Stimulated activated CD8-positive, alpha-beta memory T cell treated with anti-CD3 and anti-CD28 coated beads, Interleukin-4, amount 100 ng/mL, for 1 hour (primary cell): ENCODE data around the gene CAMTA1.

Source experiments
- DNase-seq, 2 donors: peaks; one replicate each; pipeline ENCODE4 v3.0.0-alpha.2; 2020; ENCODE audit warnings: low read depth in 2 of 2, low spot score in 1 of 2

Gene CAMTA1

DNA sequence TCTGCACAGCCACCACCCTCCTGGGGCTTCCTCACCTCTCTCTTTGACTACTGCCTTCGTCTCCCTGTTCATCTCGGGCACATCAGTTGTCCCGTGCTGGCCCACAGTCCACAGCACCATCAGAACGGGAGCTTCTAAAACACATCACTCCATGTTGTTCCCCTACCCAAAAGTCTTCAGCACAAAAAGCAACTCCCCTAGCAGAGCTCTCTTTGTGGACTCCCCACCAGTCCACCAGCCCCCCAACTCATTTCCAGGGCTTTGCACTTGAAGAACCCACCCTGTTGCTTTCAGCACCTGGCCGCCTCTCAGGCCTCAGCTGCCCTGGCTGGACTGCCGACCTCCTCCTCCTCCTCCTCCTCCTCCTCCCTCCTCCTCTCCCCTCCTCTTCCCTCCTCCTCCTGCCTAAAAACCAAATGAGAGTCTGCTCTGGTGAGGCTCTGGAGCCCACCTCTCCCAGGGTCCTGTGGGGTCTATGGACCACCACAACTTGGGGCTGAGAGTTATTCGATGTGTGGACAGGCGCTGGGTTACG lies 734.7 kb downstream of the CAMTA1 start:
- no peak for DNase-seq

DNA sequence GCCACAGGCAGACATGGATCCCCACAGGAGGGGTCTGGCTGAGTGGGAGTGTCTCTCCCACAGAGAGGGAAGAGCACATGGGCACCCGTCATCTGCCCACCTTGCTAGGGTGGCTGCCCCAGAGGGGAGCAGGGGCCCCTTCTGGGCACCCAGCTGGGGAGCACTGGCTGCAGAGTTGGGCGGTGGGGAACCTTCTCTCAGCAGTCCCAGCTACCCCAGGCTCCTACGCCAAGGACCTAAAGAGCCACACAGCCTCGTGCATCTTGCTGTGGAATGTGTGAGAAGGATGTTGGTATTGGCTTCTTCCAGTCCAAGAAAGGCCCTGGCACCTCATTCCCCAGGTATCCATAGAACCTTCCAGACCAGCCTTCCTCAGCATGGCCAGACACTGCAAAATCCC lies 735.2 kb downstream of the CAMTA1 start:
- no peak for DNase-seq

DNA sequence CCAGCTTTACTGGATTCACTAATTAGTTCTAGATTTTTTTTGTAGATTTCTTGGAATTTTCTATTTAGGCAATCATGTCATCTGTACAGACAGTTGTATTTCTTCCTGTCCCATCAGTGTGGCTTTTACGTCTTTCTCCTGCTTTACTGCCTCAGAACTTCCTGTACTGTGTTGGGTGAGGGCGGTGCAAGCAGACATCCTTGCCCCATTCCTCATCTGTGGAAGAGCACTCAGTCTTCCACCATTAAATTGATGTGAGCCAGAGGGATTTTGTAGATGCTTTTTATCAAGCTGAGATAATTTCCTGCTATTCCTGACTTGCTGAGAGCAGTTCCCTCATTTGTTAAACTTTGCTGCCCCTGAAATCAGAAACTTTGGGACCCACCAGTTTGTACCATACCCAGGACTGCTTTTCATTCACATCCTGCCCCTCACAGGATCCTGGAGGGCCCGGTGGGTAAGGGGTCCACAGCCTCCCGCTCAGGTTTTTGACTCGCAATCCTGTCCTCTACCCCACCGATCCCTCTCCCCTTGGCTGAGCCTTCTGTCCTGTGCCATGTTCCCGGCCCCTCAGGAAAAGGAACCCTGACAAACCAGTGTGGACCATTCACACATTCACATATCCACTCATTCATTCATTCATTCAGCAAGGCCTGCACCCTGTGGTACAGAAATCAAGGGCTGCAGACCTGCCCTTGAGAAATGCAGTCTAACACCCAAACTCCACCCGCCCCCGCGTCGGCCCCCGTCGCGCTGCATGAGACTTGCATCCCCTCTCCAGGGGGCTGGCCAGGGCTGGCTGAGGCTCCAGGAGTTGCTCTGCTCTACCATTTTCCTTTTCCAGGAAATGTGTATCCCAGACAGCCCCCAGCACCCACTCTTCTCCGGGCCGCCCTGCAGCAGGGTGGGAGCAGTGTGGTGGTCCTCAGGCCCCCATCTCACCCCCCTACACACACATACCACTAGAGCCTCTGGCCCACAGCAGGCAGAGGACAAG lies 739.4 kb downstream of the CAMTA1 start:
- DNase-seq = no peak

DNA sequence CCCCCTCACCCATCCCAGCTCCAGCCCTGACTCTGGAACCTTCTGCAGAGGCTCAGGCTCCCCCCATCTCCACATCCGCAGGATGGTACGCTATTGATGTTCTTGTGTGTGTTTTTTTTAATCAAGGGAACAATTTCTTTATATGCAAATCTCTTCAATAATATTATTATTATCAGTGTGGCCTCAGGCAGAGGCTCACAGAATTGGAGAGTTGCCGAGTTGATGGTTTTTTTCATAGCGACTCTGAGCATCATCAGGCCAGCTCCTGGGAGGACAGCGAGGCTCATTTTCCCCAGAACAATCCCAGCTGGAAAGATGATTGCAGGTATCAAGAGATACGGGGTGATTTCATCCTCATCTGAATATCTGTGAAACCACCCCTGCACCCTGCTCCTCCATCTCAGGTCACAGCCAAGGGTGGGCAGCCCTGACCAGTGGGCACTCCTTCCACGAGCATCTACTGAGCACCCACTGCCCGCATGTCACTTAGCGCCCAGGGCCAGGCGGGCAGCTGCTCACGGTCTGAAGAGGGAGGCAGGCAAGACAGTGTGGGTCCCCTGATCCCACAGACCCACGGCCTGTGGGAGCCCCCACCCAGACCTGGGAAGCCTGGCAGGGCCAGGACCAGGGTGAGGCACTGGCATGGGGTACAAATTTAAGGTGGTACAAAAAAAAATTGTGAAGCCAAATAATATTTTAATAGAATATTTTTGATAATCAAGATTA lies 740.2 kb downstream of the CAMTA1 start:
- DNase-seq = no peak

DNA sequence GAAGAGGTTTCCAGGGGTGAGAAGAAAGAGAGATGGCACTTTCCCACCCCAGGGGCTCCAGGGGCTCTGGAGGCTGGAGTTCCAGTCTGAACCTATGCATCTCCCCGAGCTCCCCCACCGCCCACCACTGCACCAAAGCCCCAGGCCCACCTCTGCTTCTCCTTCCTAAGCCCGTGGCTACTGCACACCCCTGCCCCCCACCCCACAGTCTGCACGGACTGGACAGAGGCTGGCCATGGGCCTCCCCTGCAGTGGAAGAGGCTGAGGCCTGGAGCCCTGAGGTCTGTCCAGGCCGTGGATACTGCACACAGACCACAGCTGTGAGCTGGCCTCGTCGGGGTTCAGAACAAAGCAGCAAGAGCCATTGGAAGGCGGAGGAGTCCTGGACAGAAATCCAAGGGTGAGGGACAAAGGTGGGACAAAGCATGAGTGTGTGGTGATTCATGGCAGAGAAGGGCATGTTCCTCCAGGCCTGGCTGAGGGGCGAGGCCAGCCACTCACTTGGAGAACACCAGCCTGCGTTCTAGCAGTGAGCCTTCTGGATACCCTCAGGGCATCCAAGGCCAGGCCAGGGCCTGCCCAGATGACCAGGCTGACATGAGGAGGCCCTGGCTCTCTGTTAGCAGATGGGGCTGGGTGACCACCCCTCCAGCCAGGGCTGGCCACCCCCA lies 741.1 kb downstream of the CAMTA1 start:
- DNase-seq = no peak

DNA sequence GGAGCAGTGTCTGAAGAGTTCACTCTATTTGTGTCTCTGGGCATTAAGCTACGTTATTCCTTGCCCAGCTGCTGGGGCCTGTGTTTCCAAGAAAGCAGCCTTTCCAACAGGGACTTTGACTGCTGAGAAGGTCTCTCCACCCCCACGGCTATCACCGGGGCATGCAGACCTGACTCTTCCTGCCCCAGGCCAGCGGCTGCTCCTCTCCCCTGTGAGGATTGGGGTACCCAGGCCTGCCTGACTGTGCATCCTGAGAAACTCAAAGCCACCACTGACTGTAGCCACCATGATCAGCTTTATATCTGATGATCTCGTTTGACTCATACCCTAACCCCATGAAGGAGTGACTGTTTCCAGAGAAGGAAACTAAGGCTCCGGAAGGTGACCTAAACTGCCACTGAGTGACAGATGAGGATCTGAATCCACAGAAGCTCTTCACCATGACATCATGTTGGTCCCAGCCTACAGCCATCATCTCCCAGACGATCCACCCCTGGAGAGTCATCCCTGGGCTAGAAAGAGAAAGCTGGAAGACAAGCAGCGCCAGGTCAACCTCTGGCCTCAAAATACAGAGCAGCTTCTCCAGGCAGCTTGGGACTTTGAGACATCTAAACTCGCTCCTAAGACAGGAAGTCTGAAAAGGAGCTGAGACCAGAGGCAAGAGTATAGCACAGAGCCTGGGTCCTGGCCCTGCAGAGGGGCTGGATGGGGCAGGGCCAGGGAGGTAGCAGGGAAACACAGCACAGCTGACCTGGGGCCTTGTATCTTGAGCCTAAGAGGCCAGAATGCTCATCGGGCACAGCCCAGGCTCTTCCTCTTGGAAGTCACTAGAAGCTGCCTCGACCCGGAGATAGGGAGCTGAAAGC lies 741.8 kb downstream of the CAMTA1 start:
- DNase-seq = no peak

DNA sequence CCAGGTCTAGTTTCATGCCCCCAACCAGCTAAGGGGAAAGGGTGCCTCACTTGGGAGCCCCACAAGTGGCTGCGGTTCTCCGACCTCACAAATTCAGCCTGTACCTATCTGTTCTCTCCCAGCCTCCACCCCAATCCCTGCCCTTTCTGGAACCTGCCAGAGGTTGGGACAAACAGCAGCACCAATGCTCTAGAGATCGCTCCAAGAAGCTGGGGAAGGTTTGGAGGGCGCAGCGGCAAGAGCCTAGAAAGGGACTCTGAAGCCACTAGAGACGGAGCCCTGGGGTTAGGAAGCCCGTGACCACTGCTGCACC lies 742.4 kb downstream of the CAMTA1 start:
- no peak for DNase-seq

DNA sequence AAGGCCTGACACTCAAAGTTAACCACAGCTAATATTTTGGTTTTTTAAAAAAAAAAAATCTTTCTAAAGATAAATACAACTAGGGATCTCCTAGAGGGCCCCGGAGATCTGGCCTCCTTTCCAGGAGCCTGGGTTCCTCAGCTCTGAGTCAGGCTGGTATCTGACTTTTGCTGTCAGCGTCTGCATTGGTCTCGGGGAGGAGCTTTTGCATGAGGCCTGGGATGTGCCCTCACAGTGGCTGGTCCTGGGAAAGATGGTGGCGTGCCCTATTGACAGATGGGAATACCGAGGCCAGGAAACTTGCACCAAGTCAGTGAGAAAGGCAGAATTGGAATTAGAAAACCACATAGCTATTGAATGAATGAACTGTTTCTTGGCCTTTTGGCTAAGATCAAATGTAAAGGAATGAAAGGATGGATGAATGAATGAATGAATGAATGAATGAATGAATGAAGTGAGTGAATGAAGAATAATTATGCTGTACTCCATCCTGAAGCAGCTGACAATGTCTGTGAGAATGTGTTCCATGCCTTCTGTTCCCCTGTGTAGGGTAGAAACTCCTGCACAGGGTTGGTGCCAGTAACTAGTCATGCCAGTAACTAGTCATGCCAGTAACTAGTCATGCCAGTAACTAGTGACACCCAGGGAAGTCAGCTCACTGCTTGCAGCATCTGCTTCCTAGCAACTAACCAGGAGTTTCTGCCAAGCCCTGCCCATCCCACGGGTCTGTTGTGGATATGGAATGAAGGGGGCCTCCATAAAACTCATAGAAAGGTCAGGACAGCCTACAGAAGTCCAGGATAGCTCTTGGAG lies 743.3 kb downstream of the CAMTA1 start:
- no peak for DNase-seq

DNA sequence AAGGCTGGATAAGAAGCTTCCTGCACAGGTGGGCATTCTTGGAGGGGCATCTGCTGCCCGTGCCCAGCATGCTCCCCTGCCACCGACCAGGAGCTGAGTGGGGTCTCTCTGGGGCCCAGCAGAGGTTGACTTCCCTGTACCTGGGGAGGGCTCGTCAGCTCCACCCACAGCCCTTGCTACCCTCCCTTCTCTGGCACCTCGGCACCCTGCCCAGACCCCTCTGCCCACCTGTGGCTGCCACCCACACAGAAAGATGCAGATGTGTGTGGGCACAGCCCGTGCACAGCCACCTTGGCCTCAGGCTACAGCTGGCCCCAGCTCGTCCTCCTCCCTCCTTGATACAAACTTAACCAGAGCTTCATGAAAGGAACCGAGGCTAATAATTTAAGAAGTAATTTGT lies 744.7 kb downstream of the CAMTA1 start:
- DNase-seq = no peak

DNA sequence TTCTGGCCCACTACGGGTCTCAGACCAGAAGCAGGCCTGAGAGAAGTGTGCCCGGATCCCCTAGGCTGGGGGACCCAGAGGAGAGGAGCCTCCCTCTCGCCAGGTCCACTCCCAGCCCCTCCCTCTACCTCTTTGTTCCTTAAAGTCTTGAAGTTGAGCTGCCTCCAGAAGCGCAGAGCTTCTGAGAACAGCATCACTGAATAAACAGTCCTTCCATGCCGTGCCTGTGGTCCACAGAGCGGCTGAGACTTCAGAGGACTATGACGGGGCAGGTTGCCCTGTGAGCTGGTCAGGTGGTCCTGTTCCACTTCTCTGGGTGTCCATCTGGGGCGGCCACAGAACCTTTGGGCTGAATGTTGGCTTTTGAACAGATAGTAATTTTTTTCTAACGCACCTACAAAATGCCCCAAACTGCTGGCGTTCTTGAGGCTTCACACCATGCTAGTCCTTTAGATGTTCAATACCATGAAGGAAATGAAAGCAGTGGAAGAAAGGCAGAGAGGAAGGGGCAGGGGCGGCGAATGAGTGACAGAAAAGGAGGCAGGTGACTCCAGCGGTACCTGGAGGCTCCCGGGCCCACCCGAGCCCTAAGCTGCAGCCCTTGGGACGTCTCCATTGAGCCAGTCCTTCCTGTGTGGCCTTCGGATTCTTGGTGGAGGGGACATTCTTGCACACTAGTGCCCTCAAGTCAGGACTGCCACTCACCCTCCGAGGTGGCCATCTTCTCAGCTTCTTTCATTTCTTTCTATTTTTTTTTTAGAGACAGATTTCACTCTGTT lies 746.5 kb downstream of the CAMTA1 start:
- no peak for DNase-seq

DNA sequence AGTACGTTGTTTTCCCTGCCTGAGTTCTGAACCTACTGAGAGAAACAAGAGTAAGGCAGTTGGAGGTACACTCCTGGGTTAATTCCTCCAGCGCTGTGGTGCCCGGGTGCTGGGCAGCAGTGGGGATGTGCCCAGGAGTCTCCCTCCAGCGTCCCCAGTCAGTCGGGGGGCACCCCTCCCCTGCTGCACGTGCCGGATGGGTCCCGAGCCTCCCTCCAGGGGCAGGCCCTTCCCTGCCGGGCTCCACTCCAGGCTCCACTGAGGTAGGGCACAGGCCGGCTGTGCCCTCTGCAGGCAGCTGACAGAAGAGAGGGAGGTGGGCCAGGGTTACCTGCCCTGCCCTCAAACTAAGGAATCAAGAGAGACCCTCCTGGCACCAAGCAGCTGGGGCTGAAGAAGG lies 747.8 kb downstream of the CAMTA1 start:
- no peak for DNase-seq

DNA sequence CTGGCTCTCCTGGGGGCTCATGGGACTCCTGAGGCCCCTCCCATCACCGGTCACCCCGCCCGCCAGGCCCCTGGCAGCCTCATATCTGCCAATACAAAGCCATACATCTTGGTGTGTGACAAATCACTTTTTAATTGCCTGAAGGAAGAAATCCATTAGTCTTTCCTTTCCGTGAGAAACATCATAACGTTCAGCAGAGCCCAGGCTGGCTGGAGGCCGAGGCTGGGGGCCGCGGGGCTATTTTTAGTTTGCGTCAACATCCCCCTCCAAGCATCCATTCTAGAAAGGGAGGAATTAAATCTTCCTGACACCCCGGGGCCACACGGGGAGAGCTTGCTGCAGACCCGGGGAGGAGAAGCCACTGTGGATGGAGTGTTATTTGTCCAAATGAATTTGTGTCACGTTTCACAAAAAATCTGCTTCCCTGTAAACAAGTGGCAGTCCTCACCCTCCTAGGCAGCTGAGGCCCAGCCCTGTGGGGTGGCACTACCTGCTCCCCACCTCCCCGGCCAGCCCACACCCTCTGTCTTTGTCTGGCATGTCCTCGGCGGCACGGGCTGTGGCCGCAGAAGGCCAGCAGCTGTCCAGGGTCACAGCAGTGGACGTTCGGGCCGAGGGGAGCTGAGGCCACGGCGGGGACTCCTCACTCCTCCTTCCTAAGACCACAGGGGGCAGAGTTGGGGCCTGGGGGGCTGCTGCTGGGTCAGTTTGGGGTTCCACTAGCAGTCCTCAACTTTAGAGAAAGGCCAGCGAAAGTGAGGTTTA lies 749.0 kb downstream of the CAMTA1 start:
- DNase-seq = no peak

DNA sequence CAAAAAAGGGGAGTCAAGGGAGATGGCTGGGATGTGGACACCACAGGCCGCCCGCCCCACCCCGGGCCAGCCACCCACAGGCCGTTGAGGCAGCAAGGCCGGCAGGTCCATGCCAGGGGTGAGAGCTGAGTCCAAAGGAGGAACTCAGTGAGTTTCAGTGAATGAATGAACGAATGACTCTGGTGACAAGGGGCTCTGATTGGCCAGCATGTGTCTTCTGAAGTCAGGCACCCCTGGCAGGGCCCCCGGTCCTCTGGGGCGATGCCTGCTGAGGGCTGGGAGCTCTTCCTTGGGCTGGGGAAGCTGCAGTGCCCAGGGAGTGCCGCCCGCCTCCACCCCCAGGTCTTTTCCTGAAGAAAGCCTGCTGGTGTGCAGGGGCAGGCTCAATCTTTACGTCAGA lies 749.8 kb downstream of the CAMTA1 start:
- no peak for DNase-seq

DNA sequence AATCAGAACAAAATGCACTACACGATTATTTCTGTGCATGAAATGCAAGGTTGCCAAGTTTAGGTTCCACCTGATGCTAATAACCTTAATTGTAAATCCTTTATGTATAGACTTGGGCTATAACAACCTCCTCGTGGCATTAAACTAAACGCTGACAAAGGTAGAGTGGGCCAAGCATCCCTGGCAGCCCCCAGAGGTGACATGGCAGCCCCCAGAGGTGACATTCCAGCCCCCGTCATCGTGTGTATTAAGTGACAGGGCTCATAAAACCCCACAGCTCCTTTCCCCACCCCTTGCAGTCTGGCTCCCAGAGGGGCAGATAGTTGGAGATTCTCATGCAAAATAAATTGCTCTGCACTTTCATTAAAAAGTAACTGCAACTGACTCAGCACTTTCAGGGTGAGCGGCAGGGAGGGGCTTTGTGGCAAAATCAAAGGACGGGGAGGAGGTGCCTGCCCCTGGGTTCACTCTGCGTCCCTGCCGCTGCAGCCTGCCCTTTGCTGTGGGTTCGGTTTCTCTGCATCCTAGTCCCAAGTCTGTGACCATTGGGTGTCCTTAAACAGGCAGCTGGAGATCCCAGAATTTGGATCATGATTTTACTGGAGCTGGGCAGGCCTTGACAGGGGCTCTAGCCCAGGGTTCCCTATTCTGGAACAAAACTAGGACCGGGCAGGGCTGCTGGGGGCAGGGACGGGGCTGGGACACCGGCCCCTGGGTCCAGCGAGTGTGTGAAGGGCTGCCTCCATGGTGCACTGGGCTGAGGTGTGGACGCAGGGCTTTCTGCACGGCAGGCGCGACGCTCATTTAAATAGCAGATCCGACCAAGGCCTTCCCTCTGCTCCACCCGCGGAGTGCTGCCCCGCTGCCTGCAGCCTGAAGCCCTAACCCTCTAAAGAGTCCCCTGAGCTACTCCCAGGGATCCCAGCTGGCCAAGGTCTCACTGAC lies 751.0 kb downstream of the CAMTA1 start:
- no peak for DNase-seq

DNA sequence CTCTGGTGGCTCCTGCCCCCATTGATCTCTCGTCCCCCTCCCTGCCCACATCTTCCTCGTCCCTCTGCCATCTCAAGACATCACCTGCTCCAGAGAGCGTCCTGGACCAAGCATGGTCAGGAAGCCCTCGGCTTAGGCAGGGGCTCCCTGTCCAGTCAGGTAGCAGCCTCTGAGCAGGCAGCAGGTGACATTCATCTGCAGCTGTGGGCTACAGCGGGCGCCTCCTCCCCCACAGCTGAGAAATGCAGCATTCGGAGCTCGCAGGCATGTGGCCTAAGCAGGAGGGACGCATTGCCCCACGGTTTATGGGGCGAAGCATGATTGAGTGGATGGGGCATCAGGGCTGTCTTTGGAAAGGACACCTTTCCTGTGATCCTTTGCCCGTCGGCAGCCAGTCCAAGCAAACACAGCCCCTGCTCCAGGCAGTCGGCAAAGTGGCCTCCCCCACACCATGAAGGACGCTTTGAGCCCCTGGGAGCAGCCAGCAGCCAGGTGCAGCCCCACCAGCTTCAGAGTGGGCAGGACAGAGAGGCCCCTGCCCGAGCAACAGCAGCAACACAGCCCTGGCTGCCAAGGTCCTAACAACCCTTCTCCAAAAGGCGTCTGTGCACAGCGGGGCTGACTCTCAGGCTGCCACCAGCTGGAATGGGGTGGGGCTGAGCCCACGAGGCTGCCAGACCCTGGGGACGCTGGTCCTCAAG lies 751.8 kb downstream of the CAMTA1 start:
- DNase-seq = no peak

DNA sequence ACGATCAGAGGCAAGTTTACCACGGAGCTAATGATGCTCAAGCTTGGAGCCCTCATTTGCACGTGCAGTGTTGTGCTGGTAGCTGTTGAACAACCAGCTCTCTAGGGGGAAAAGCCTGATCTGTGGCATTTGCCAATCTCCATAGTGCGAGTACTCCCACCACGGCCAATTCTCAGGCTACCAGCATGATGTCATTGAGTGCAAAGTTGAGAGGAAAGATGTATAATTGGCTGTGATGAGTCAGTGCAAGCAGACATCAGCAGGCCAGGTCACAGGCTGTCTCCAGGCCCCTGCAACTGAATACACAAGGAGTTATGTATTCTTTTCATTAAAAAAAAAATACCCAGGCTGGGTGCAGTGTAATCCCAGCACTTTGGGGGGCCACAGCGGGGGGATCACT lies 752.8 kb downstream of the CAMTA1 start:
- DNase-seq = no peak
